ENCODE data around the gene C1orf50. TPM values are rescaled to one million over a fixed set of nuclear protein-coding genes. Genes with fewer than 3 reads are reported as not detected.
A peak's percentile ranks its signal among the peaks of the same experiment; 100 is the strongest.

C1orf50 gene
- total RNA-seq, 1 donor from 2014 or later: 13.6 TPM

DNA sequence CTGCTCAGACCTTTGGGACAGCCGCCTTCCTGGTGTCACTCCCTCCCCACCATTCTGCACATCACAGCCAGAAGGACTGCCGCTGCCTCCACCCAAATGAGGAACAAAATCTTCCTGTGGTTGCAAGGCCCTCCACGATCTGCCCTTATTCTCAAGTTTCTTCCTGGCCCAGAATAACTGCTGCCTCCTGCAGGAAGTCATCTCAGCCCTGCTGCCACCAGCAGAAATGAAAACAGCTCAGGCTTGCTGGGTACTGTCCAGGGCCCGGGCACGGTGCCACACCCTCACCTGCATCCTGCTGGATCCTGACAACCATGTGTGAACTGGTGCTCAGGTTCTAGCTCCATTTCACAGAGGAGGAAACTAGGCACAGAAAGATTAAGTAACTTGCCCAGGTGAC is 29.8 kb upstream of the C1orf50 start:
- no peak overlapping the region for H3K27ac Mint-ChIP-seq (ENCODE audit: unreplicated experiment)
- TF ChIP-seq, protein P1, sequence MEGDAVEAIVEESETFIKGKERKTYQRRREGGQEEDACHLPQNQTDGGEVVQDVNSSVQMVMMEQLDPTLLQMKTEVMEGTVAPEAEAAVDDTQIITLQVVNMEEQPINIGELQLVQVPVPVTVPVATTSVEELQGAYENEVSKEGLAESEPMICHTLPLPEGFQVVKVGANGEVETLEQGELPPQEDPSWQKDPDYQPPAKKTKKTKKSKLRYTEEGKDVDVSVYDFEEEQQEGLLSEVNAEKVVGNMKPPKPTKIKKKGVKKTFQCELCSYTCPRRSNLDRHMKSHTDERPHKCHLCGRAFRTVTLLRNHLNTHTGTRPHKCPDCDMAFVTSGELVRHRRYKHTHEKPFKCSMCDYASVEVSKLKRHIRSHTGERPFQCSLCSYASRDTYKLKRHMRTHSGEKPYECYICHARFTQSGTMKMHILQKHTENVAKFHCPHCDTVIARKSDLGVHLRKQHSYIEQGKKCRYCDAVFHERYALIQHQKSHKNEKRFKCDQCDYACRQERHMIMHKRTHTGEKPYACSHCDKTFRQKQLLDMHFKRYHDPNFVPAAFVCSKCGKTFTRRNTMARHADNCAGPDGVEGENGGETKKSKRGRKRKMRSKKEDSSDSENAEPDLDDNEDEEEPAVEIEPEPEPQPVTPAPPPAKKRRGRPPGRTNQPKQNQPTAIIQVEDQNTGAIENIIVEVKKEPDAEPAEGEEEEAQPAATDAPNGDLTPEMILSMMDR (conservative IDR thresholded peaks at IDR 0.05): no peak
- H3K9me3 Mint-ChIP-seq: no peaks in the 10 kb centered on the region
- no peaks in the 10 kb centered on the region for H3K27me3 Mint-ChIP-seq (ENCODE audit: low read depth)
- H3K36me3 Mint-ChIP-seq (ENCODE audit: low read depth): no peaks in the 10 kb centered on the region
- H3K4me1 Mint-ChIP-seq: peaks cover 17% of the 10 kb centered on the region
- no peak for DNase-seq (ENCODE audit: low read depth, low spot score)
- no peak overlapping the region for H3K4me3 Mint-ChIP-seq

DNA sequence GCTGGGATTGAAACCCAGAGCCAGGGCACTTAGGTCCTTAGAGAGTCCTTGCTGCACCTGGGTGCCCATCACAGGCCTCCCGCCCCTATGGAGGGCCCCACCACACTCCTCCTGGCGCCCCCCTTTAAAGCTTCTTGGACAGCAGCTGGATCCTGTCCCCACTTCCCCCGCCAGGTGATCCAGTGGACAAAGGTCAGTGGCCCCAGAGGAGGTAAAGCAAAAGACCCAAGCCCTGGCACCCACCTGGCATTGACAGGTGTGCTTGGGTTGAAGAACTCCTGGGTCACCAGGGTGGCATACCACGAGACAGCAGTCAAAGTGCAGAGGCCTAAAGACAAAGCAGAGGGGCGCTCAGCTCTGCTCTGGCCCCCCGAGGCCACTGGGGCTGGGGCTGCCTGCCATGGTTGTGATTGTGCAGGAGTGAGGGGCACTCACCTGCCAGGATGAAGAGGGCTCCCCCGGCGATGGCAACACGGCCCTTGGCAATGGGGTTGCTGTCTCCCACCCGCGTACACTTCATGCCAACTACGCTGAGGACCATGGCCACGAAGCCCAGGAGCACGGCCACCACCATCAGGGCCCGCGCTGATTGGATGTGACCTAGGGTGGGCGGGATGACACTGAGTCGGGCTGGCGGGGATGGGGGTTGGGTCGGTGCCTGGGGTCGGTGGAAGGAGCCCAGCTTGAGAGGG is 28.9 kb upstream of the C1orf50 start:
- no peaks in the 10 kb centered on the region for H3K27me3 Mint-ChIP-seq (ENCODE audit: low read depth)
- no peak overlapping the region for H3K4me3 Mint-ChIP-seq
- no peaks in the 10 kb centered on the region for H3K36me3 Mint-ChIP-seq (ENCODE audit: low read depth)
- TF ChIP-seq, protein P1 (conservative IDR thresholded peaks at IDR 0.05): no peak
- no peaks in the 10 kb centered on the region for H3K9me3 Mint-ChIP-seq
- DNase-seq (ENCODE audit: low read depth, low spot score): no peak
- no peak overlapping the region for H3K27ac Mint-ChIP-seq (ENCODE audit: unreplicated experiment)
- peaks cover 24% of the 10 kb centered on the region for H3K4me1 Mint-ChIP-seq

DNA sequence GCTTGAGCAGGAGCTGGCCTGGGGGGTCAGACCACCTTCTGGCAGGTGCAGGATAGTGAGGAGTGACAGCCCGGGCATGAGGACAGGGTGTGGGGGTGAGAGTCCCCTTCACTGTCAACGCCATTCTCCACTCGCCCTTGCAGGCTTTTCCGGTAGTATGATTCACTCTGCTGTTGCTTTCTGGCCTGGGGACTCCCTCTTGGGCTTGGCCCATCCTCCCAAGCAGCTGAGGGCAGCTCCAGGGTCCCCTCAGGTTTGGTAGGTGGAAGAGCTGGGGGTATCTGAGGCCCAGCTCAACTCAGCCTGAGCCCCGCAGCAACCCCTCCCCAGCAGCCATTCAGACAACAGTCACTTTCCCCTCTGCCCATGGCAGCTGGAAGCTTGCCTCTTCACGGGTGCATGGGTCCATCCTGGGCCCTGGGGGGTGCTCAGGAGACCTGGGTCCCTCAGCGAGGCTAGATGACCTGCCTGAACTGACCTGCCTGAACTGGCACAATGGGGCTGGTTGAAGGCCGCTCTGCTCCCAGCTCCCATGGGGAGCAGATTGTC is 28.3 kb upstream of the C1orf50 start:
- no peaks in the 10 kb centered on the region for H3K36me3 Mint-ChIP-seq (ENCODE audit: low read depth)
- H3K27me3 Mint-ChIP-seq (ENCODE audit: low read depth): no peaks in the 10 kb centered on the region
- no peak for DNase-seq (ENCODE audit: low read depth, low spot score)
- H3K9me3 Mint-ChIP-seq: no peaks in the 10 kb centered on the region
- H3K4me3 Mint-ChIP-seq: no peak overlapping the region
- TF ChIP-seq, protein P1 (conservative IDR thresholded peaks at IDR 0.05): no peak
- peaks cover 31% of the 10 kb centered on the region for H3K4me1 Mint-ChIP-seq
- H3K27ac Mint-ChIP-seq (ENCODE audit: unreplicated experiment): no peak overlapping the region

DNA sequence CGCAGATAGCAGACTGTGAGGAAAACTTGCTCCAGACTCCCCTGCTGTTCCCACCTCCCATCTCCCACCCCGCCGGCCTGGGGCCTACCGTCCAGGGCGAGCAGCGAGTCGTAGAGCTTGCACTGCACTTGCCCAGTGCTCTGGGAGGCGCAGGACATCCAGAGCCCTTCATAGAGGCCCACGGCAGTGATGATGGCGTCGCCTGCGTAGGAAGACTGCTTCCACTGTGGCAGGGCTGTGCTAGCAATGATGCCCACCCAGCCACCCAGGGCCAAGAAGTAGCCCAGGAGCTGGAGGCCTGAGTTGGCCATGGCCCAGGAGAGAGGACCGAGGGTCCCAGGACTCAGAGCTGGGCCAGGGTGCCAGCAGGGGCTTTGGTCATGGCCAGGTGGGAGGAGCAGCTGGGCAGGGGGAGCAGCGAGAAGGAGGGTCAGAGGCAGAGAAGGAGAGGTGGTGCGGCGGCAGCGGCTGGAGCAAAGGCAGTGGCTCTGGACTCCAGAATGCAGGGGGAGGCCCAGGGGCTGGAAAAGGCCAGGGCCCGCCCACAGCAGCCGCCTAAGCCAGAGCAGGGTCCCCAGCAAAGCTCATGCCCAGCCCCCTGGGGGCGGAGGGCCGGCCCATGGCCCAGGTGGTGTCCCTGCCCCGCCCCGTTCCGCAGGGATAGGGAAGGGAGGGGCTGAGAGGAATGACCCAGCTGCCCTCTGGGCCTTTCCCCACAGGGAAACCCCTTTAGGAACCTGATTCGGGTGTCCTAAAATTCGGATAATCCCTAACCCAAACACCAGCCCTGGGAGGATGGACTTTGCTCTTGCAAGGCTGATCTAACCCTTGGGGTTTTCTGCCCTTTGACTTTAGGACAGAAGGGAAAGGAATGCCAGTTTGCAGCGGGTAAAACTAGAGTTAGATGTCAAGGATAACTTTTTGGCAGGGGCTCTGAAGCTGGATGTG is 27.0 kb upstream of the C1orf50 start, which contains the start of gene CLDN19:
Gene CLDN19 (minus strand): TSS at position 484 of the 948 bp plus-strand sequence. CDS start 173 bp downstream, at position 311.
- peak within 1 kb of the TSS; percentile 67 for H3K27ac Mint-ChIP-seq (ENCODE audit: unreplicated experiment)
- no peaks in the 10 kb centered on the region for H3K27me3 Mint-ChIP-seq (ENCODE audit: low read depth)
- H3K9me3 Mint-ChIP-seq: no peaks in the 10 kb centered on the region
- TF ChIP-seq, protein P1 (conservative IDR thresholded peaks at IDR 0.05): no peak
- H3K36me3 Mint-ChIP-seq (ENCODE audit: low read depth): no peaks in the 10 kb centered on the region
- no peak for DNase-seq (ENCODE audit: low read depth, low spot score)
- H3K4me1 Mint-ChIP-seq: peaks cover 32% of the 10 kb centered on the region
- H3K4me3 Mint-ChIP-seq: no peak within 1 kb of the TSS

DNA sequence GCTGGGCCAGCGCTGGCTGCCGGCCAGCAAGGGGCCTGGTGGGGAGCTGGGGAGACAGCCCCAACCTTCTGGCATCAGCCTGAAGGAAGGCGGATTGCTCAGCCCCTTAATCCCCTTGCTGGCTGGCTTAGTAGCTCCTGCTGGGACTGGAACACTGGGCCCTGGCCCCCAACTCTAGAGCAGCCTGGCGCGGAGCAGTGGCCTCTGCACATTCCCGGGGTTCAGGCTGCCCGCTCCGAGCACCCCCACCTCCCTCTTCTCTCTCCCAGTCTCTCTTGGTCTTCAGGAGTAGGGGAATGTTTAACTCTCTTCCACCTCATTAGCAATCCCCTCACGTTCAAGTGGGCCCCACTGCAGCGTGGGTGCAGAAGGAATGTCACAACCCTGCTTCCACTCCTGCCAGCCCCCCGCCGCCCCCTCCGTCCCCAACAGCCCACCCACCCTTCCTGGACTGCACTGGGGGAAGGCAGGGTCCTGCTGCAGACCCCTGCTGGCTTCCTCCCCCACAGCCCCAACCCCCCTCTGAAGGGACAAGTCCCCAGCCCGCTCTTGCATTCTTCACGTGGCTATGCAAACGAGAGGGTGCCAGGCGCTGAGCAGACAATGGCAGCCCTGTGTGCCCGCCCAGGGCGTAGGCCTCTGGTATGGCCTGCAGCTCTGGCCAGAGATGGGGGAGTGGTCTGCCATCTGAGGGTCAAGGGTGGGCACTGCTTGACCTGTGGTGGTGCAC is 26.0 kb upstream of the C1orf50 start:
- no peaks in the 10 kb centered on the region for H3K9me3 Mint-ChIP-seq
- DNase-seq (ENCODE audit: low read depth, low spot score): no peak
- TF ChIP-seq, protein P1 (conservative IDR thresholded peaks at IDR 0.05): no peak

More for the DNA sequence above, 26.0 kb upstream of the C1orf50 start:
- H3K27me3 Mint-ChIP-seq (ENCODE audit: low read depth): no peaks in the 10 kb centered on the region
- H3K36me3 Mint-ChIP-seq (ENCODE audit: low read depth): peaks cover 6% of the 10 kb centered on the region
- peak overlapping the region; percentile 67 for H3K27ac Mint-ChIP-seq (ENCODE audit: unreplicated experiment)
- no peak overlapping the region for H3K4me3 Mint-ChIP-seq
- peaks cover 32% of the 10 kb centered on the region for H3K4me1 Mint-ChIP-seq
